Brain microvascular endothelial cell (primary cell): ENCODE results near the gene PICK1.
A peak's percentile ranks its signal among the peaks of the same experiment; 100 is the strongest.

Experiments used
- DNase-seq: peaks from one replicate; pipeline ENCODE4 v3.0.0-alpha.2; 2020
- H3K27ac ChIP-seq: fragments of 250-450 bp; sonication (Bioruptor Pico); 2 replicates; pipeline ENCODE4 v1.5.1; 2020; ENCODE audit warnings: mild to moderate bottlenecking, moderate library complexity
- H3K27me3 ChIP-seq: fragments of 250-450 bp; sonication (Bioruptor Pico); replicated peaks from 2 replicates; pipeline ENCODE4 v1.5.1; 2020; ENCODE audit warnings: mild to moderate bottlenecking
- H3K36me3 ChIP-seq: fragments of 250-450 bp; sonication (Bioruptor Pico); replicated peaks from 2 replicates; pipeline ENCODE4 v1.5.1; 2020; ENCODE audit warnings: mild to moderate bottlenecking
- H3K4me3 ChIP-seq: 2 replicates; pipeline ENCODE4 v1.5.1; 2011; ENCODE audit warnings: low read depth, mild to moderate bottlenecking, control low read depth, low read length, moderate library complexity
- in situ Hi-C: cut with HindIII; loops from 2 replicates; pipeline ENCODE4 v1.10.0; 2017; ENCODE audit warnings: low sequenced_read_pairs, low pct_ligation_motif_present
- TF ChIP-seq, protein P1 (sequence below): IDR thresholded peaks from 2 replicates; pipeline ENCODE4 v1.5.1; 2011; ENCODE audit warnings: low read depth, mild to moderate bottlenecking, moderate library complexity, low read length, control low read depth, inconsistent platforms; ENCODE audit errors: missing control alignments

Gene PICK1

DNA sequence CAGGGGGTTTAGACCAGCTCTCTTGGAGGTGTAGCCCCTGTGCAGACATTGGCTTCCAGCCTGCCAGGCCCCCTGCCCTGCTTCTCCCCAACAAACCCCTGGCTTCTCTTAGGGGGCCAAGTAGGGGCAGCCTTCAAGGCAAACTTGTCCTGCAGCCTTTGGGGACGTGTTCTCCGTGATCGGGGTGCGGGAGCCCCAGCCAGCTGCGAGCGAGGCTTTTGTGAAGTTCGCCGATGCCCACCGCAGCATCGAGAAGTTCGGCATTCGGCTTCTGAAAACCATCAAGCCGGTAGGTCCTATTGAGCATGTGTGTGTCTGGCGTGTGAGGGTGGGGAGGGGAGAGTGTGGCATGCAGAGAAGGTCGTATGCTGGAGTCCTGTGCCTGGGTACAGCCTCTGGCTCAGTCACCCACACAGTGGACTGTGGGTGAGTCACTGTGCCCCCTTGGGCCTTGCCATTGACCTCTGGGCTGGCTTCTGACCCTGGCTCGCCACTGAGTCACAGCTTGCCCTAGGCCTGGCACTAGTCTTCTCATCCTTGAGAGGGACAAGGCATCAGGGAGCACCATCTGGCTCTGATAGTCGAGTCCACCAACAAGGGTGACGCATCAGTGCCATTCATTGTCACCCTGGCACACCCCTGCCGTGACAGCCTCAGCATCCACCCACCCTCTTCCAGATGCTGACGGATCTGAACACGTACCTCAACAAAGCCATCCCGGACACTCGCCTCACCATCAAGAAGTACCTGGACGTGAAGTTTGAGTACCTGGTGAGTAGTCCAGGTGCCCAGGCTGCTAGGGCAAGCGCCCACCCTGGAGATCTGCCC lies 15.3 kb downstream of the PICK1 start:
- H3K4me3 ChIP-seq = no peak overlapping the region
- peaks cover 3% of the 10 kb centered on the region for H3K36me3 ChIP-seq
- no peaks in the 10 kb centered on the region for H3K27me3 ChIP-seq
- in situ Hi-C loops = no loop called here
- H3K27ac ChIP-seq = no peak overlapping the region
- TF ChIP-seq, protein P1, sequence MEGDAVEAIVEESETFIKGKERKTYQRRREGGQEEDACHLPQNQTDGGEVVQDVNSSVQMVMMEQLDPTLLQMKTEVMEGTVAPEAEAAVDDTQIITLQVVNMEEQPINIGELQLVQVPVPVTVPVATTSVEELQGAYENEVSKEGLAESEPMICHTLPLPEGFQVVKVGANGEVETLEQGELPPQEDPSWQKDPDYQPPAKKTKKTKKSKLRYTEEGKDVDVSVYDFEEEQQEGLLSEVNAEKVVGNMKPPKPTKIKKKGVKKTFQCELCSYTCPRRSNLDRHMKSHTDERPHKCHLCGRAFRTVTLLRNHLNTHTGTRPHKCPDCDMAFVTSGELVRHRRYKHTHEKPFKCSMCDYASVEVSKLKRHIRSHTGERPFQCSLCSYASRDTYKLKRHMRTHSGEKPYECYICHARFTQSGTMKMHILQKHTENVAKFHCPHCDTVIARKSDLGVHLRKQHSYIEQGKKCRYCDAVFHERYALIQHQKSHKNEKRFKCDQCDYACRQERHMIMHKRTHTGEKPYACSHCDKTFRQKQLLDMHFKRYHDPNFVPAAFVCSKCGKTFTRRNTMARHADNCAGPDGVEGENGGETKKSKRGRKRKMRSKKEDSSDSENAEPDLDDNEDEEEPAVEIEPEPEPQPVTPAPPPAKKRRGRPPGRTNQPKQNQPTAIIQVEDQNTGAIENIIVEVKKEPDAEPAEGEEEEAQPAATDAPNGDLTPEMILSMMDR = no peak
- DNase-seq = no peak

DNA sequence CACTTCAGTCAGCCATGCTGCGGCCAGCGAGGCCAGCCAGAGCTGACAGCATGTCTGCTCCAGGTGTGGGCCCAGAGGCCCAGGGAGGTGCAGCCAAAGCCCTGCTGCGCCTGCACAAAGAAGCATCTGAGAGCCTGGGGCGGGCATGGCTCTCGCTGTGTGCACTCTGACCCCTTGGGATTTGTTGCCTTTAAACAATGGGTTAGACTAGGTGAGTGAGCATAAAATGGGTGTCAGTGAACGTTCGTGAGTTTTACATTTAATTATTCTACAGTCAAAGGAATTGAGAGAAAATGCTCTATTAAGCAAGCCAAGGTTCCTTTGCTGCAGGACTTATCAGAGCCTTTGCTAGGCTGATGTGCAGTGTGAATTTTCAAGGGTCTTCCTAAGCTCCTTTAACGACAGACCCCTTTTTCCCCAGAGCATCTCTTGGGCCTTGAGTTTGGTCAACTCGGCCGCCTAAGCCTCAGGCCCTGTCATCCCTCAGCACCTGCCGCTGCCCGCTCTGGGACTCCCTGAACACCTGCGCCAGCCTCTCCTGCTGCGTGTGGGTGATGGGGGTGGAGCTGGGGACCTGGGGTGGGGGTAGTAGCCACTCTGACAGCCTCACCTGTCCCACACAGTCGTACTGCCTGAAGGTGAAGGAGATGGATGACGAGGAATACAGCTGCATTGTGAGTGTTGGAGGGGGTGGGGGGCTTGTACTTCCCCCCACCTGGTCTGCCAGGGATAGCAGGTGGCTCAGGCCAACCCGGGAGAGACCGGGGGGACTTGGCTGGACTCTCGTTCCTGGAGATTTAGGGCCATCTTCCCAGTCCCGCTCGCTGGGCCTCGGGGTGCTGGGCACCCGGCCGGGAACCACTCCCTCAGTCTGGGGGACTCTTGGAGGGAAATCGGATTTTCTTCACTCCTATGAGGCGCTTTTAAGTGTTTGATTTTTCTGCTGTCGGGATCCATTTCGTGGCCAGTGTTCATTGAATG lies 16.2 kb downstream of the PICK1 start:
- in situ Hi-C loops = no loop called here
- peaks cover 3% of the 10 kb centered on the region for H3K36me3 ChIP-seq
- TF ChIP-seq, protein P1 = no peak
- H3K27me3 ChIP-seq = no peaks in the 10 kb centered on the region
- DNase-seq = no peak
- H3K4me3 ChIP-seq = no peak overlapping the region
- no peak overlapping the region for H3K27ac ChIP-seq

DNA sequence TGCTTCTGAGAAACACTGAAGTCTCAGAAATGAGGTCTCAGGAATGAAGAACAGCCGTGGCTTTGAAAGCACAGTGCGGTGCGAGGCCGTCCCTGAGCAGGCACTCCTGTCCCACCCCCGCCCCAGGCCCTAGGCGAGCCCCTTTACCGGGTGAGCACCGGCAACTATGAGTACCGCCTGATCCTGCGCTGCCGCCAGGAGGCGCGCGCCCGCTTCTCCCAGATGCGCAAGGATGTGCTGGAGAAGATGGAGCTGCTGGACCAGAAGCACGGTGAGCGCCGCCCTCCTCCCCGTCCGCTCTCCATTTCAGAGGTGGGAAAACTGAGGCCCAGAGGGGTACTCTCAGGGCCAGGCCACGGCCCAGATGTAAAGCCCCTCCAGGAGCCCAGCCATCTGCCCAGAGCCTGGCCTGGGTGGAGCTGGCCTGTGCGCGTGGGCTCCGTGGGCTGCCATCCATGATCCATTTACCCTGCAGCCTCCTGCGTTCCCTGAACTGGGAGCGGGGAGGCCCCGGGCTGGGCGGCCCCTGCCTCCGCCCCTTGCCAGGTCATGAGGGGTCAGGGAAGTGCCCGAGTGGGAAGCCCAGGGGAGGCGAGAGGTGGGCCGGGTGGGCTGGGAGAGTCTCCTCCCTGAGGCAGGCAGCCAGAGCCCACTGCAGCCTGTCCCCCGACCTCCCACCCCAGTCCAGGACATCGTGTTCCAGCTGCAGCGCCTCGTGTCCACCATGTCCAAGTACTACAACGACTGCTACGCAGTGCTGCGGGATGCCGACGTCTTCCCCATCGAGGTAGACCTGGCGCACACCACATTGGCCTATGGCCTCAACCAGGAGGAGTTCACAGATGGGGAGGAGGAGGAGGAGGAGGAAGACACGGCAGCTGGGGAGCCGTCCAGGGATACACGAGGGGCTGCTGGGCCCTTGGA lies 17.2 kb downstream of the PICK1 start:
- DNase-seq = no peak
- no peak overlapping the region for H3K4me3 ChIP-seq
- in situ Hi-C loops = loop anchor here (25.0 kb wide), 1 partner anchor 263 kb away; no protein-coding TSS in a partner anchor
- H3K27me3 ChIP-seq = no peaks in the 10 kb centered on the region
- TF ChIP-seq, protein P1 = peak; percentile 79
- H3K36me3 ChIP-seq = peaks cover 3% of the 10 kb centered on the region
- H3K27ac ChIP-seq = no peak overlapping the region

DNA sequence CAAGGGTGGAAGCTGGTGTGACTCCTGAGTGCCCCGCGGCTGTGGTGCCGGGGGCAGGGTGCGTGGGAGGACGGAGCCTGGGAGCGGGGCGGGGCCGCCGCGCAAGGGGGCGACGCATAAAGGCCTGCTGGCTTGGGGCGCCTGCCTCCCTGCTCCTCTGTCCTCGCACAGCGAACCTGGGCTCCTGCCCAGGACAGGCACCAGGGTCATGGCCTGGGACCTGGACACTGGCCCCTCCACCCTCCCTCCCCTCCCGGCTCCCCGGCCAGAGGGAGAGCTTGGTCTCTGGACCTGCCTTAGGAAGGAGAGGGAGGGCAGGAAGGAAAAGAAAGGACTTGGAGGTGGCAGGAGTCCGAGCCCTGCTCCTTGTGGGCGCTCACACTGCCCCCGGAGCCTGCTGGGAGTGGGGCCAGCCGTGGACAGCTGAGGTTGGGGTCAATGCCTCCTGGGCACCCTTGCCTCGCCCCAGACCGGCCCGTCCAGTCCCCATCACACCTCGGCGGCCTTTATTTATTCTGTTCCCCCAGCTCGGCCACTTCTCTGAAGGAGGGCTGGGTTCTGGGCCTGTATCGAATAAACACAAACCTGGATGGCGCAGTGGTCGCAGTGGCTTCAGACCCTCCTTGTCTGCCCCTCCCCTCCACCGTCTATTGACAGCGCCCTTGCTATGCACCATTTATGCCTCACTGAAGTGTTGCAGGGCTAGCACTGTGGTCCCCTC lies 18.1 kb downstream of the PICK1 start:
- H3K27me3 ChIP-seq = no peaks in the 10 kb centered on the region
- in situ Hi-C loops = loop anchor here (25.0 kb wide), 1 partner anchor 262 kb away; no protein-coding TSS in a partner anchor
- TF ChIP-seq, protein P1 = no peak
- no peak overlapping the region for H3K27ac ChIP-seq
- no peak for DNase-seq
- no peak overlapping the region for H3K4me3 ChIP-seq
- H3K36me3 ChIP-seq = peaks cover 3% of the 10 kb centered on the region
